CD4-positive, alpha-beta T cell (primary cell): ENCODE data around the gene MVD. TPM values are rescaled to one million over a fixed set of nuclear protein-coding genes. Genes with fewer than 3 reads are reported as not detected.

Source experiments
- ATAC-seq: fragments of 200-7000 bp; cut with Tn5 transposase; one replicate; pipeline ENCODE4 v1.10.0; 2022; ENCODE audit warnings: mild to moderate bottlenecking; ENCODE audit not compliant: poor library complexity
- CTCF ChIA-PET: fragments of 350-600 bp; sonication (Branson Sonifier 250); formaldehyde crosslinking; loops from one replicate; lab custom pipeline; 2021; ENCODE audit warnings: antibody characterized with exemption, inconsistent platforms; lab: Charles Lee
- POLR2A ChIA-PET: fragments of 350-600 bp; sonication (Branson Sonifier 250); formaldehyde crosslinking; loops from one replicate; lab custom pipeline; 2021; ENCODE audit warnings: antibody characterized with exemption, inconsistent platforms; lab: Charles Lee
- DNase-seq, 14 experiments: peaks; one replicate each; pipeline ENCODE4 v3.0.0-alpha.2; 2013 to 2020; ENCODE audit warnings: mixed read lengths in 2 of 14
- H3K27ac ChIP-seq, 2 donors: one replicate each; pipeline versions ENCODE4 v1.5.1 to v1.7.0; 2013; ENCODE audit warnings: low read length in 2 of 2, low read depth in 1 of 2, mild to moderate bottlenecking in 1 of 2
- H3K27me3 ChIP-seq, 2 experiments: 1 replicate in 1 of 2; 2 replicates in 1 of 2; pipeline versions ENCODE4 v1.6.1 to v1.7.0; 2013; ENCODE audit warnings: low read length in 2 of 2, control low read depth in 1 of 2, mild to moderate bottlenecking in 1 of 2, moderate library complexity in 1 of 2; ENCODE audit not compliant: insufficient read depth in 2 of 2, control insufficient read depth in 1 of 2
- H3K36me3 ChIP-seq: one replicate; pipeline ENCODE4 v1.6.1; 2013; ENCODE audit warnings: low read length, control low read depth; ENCODE audit not compliant: insufficient read depth
- H3K4me1 ChIP-seq: one replicate; pipeline ENCODE4 v1.6.1; 2013; ENCODE audit warnings: low read length, control low read depth; ENCODE audit not compliant: insufficient read depth
- H3K4me3 ChIP-seq: one replicate; pipeline ENCODE4 v1.5.1; 2013; ENCODE audit warnings: mild to moderate bottlenecking, low read length, moderate library complexity
- H3K9me3 ChIP-seq, 2 experiments: 1 replicate in 1 of 2; 2 replicates in 1 of 2; pipeline versions ENCODE4 v1.6.1 to v1.7.0; 2013; ENCODE audit warnings: low read length in 2 of 2, mild to moderate bottlenecking in 2 of 2, control low read depth in 1 of 2, moderate library complexity in 1 of 2; ENCODE audit not compliant: control insufficient read depth in 1 of 2, insufficient read depth in 1 of 2
- H3K27ac Mint-ChIP-seq: one replicate; pipeline ENCODE4 v1.8.0; 2020; ENCODE audit warnings: mixed read lengths
- H3K27me3 Mint-ChIP-seq: one replicate; pipeline ENCODE4 v1.8.0; 2021; ENCODE audit warnings: mixed read lengths
- H3K36me3 Mint-ChIP-seq: one replicate; pipeline ENCODE4 v1.8.0; 2021; ENCODE audit warnings: low read depth, mixed read lengths
- H3K4me1 Mint-ChIP-seq: one replicate; pipeline ENCODE4 v1.8.0; 2021; ENCODE audit warnings: low read depth, mixed read lengths
- H3K4me3 Mint-ChIP-seq: one replicate; pipeline ENCODE4 v1.8.0; 2020; ENCODE audit warnings: mild to moderate bottlenecking, mixed read lengths
- H3K9me3 Mint-ChIP-seq: one replicate; pipeline ENCODE4 v1.8.0; 2020; ENCODE audit warnings: mixed read lengths
- CTCF ChIP-seq: fragments of 200-600 bp; IDR thresholded peaks from one replicate; pipeline ENCODE4 v1.8.0; 2022; ENCODE audit warnings: antibody characterized with exemption, mild to moderate bottlenecking
- intact Hi-C, 2 experiments: fragments of 100-400 bp; cut with DNase I in 1 of 2; cut with micrococcal nuclease in 1 of 2; formaldehyde crosslinking; loops; one replicate each; pipeline versions ENCODE4 v1.15.1 to v1.9.0; 2023 to 2025; cut with DNase I, micrococcal nuclease
- total RNA-seq, 174 experiments: library from RNA in 2 of 174; stranded (reverse) in 2 of 174; gene quantifications; one replicate each; pipeline ENCODE4 v1.2.3 and lab custom pipeline; 2021 to 2026

MVD gene
- total RNA-seq, 2 experiments from 2014 or later, result 74.2 to 76.9 TPM

- ChIA-PET CTCF (no interaction called here), POLR2A (no interaction called here)
- TF ChIP-seq CTCF, result no peak
- intact Hi-C loops, result no loop called here
- Histone ChIP-seq H3K27me3 (no peaks in the 10 kb centered on the region), H3K36me3 (peaks cover 12% of the 10 kb centered on the region), H3K9me3 (no peaks in the 10 kb centered on the region), H3K27ac (no peak overlapping the region), H3K4me1 (peaks cover 18% of the 10 kb centered on the region), H3K4me3 (no peak overlapping the region)
- no peak for DNase-seq
- no peaks in the 10 kb centered on the region for H3K9me3 Mint-ChIP-seq
- H3K36me3 Mint-ChIP-seq, result peaks cover 11% of the 10 kb centered on the region
- H3K27ac Mint-ChIP-seq, result no peak overlapping the region
- H3K4me1 Mint-ChIP-seq, result peaks cover 10% of the 10 kb centered on the region
- no peak overlapping the region for H3K4me3 Mint-ChIP-seq
- ATAC-seq, result no peak
- no peaks in the 10 kb centered on the region for H3K27me3 Mint-ChIP-seq
Observed at GRCh38 chr16:88659160-88659559, 3.7 kb downstream of the MVD start.

- TF ChIP-seq CTCF, result no peak
- POLR2A ChIA-PET, result no interaction called here
- Histone ChIP-seq H3K4me3 (no peak overlapping the region), H3K36me3 (peaks cover 13% of the 10 kb centered on the region), H3K27me3 (no peaks in the 10 kb centered on the region), H3K4me1 (peaks cover 14% of the 10 kb centered on the region), H3K9me3 (no peaks in the 10 kb centered on the region), H3K27ac (no peak overlapping the region)
- Mint-ChIP-seq H3K27me3 (no peaks in the 10 kb centered on the region), H3K36me3 (peaks cover 11% of the 10 kb centered on the region), H3K4me1 (peaks cover 10% of the 10 kb centered on the region), H3K9me3 (no peaks in the 10 kb centered on the region), H3K4me3 (no peak overlapping the region), H3K27ac (no peak overlapping the region)
- DNase-seq, result no peak
- intact Hi-C loops, result no loop called here
- CTCF ChIA-PET, result no interaction called here
- no peak for ATAC-seq
Observed at GRCh38 chr16:88658714-88659113, 4.2 kb downstream of the MVD start.

- Histone ChIP-seq H3K4me1 (peaks cover 14% of the 10 kb centered on the region), H3K9me3 (no peaks in the 10 kb centered on the region), H3K4me3 (no peak overlapping the region), H3K27me3 (no peaks in the 10 kb centered on the region), H3K36me3 (peaks cover 16% of the 10 kb centered on the region), H3K27ac (no peak overlapping the region)
- Mint-ChIP-seq H3K4me3 (no peak overlapping the region), H3K9me3 (no peaks in the 10 kb centered on the region), H3K27me3 (no peaks in the 10 kb centered on the region), H3K4me1 (peaks cover 6% of the 10 kb centered on the region), H3K27ac (no peak overlapping the region), H3K36me3 (peaks cover 5% of the 10 kb centered on the region)
- POLR2A ChIA-PET, result no interaction called here
- DNase-seq, result no peak
- CTCF ChIA-PET, result no interaction called here
- no peak for TF ChIP-seq CTCF
- intact Hi-C loops, result no loop called here
- ATAC-seq, result no peak
Observed at GRCh38 chr16:88657371-88657770, 5.5 kb downstream of the MVD start.
